GM12872 (cell line): Measurements from ENCODE around the gene ANKRD13D.

Experiments used
- TF ChIP-seq, protein P1 (sequence below): IDR thresholded peaks from 3 replicates; pipeline ENCODE4 v1.5.1; 2011; ENCODE audit warnings: low read depth, mild to moderate bottlenecking, low read length, moderate library complexity; ENCODE audit not compliant: insufficient read depth

ANKRD13D gene

DNA sequence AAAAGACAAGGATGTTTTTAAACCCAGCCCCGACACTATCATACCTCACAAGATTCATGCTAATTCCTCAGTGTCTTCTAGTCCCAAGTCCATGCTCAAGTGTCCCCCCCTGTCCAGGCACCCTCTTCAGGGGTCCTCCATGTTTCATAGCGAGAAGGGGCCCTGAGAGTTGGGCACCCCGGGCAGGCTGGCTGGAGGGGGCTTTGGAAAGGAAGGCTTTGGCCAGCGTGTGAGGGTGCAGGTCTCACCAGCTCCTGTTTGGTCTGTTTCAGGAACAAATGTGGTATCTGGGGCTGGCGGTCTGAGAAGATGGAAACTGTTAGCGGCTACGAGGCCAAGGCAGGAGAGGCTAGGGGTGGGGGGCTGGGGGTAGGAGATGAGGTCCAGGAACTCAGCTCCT is 9.7 kb downstream of the ANKRD13D start:
- TF ChIP-seq, protein P1, sequence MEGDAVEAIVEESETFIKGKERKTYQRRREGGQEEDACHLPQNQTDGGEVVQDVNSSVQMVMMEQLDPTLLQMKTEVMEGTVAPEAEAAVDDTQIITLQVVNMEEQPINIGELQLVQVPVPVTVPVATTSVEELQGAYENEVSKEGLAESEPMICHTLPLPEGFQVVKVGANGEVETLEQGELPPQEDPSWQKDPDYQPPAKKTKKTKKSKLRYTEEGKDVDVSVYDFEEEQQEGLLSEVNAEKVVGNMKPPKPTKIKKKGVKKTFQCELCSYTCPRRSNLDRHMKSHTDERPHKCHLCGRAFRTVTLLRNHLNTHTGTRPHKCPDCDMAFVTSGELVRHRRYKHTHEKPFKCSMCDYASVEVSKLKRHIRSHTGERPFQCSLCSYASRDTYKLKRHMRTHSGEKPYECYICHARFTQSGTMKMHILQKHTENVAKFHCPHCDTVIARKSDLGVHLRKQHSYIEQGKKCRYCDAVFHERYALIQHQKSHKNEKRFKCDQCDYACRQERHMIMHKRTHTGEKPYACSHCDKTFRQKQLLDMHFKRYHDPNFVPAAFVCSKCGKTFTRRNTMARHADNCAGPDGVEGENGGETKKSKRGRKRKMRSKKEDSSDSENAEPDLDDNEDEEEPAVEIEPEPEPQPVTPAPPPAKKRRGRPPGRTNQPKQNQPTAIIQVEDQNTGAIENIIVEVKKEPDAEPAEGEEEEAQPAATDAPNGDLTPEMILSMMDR, result no peak

DNA sequence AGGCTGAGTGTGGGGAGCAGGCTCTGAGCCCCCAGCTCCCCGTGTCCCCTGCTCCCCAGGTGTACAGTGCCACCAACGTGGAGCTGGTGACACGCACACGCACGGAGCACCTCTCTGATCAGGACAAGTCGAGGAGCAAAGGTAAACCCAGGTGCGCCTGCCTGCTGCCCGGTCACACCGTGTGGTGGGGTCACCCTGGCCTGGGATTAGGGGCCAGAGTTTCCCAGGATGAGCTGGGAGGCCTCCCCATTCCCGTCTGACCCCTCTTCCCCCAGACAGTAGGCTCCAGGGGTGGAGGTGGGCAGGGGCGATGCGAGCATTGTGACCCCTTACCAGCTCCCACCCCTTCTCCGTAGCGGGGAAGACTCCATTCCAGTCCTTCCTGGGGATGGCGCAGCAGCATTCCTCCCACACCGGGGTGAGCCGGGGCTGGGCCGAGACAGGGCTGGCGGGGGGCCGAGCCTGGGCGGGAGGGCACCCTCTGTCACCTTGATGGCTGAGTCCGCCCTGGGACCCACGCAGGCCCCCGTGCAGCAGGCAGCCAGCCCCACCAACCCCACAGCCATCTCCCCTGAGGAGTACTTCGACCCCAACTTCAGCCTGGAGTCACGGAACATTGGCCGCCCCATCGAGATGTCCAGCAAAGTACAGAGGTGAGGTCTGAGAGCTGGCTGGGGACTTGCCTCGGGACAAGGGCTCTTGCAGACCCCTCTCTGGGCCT is 10.5 kb downstream of the ANKRD13D start:
- TF ChIP-seq, protein P1, result no peak

DNA sequence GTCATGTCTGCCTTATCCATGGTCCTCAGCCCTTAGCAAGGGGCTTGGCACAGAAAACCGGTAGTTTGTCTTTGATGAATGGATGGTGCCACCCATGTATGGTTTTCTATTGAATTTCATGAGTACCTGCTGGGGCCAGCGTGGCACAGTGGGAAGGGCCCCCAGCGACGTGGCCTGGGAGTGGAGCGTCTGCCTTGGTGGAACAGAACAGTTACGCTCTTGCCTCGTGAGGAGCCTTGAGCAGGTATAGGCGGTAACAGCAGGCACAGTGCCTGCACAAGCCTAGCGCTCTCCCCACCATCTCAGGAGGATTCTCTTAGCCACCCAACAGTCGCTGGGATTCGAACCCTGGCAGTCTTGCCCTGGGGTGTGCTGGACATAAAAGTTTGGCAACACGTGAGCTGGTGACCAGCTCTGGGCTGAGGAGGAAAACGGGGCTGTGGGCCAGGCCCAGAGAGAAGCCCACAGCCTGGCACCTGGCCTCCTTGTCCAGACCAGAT is 11.2 kb downstream of the ANKRD13D start:
- TF ChIP-seq, protein P1, result no peak

DNA sequence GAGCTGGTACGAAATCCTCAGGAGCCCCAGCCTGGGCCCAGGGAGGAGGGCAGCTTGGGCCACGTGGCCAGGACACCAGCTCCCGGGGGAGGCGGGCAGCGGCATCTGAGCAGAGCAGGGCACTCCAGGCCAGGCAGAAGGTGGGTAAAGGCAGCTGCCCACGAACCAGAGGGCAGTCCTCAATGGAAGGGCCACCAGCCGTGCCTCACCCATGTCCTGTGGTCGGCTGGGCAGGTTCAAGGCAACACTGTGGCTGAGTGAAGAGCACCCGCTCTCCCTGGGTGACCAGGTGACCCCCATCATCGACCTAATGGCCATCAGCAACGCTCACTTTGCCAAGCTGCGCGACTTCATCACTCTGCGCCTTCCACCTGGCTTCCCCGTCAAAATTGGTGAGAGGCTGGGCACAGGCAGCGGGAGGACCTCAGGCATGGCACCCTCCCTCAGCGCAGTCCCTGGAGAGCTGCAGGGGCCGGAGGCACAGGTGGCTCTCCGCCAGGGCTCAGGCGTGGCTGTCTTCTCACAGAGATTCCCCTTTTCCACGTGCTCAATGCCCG is 11.7 kb downstream of the ANKRD13D start:
- TF ChIP-seq, protein P1, result no peak

DNA sequence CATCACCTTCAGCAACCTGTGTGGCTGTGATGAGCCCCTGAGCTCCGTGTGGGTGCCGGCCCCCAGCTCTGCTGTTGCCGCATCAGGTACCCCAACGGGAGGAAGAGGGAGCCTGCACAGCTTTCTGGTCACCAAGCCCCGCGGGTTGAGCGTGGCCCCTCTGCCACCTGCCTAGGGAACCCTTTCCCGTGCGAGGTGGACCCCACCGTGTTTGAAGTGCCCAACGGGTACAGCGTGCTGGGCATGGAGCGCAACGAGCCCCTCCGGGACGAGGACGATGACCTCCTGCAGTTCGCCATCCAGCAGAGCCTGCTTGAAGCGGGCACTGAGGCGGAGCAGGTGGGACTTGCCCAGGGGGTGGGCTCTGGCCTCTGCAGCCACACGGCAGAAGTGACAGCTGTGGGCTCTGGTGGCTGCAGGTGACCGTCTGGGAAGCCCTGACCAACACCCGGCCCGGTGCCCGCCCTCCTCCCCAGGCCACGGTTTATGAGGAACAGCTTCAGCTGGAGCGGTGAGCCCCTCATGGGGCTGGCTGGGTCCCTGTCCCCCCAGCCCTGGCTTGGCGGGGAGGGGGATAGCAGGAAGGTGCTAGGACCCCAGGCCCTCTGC is 12.3 kb downstream of the ANKRD13D start:
- TF ChIP-seq, protein P1, result no peak

DNA sequence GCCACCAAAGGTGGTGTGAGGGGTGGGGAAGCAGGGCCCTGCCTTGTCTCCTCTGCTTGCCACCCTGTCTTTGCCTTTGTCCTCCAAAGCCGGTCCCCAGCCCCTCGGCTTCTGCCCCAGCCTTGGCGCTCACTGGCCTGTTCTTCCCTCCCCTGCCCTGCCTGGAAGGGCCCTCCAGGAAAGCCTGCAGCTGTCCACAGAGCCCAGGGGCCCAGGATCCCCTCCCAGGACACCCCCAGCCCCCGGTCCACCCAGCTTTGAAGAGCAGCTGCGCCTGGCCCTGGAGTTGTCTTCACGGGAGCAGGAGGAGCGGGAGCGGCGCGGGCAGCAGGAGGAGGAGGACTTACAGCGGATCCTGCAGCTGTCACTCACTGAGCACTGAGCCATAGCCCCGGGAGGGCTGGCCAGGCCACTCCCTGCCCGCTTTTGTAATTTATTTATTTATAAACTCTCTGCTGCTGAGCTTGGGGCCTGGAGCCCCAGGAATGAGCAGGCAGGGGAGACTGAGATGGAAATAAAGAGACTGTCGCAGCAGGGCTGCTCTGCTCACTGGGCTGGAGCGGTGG is 12.9 kb downstream of the ANKRD13D start:
- TF ChIP-seq, protein P1, result no peak

DNA sequence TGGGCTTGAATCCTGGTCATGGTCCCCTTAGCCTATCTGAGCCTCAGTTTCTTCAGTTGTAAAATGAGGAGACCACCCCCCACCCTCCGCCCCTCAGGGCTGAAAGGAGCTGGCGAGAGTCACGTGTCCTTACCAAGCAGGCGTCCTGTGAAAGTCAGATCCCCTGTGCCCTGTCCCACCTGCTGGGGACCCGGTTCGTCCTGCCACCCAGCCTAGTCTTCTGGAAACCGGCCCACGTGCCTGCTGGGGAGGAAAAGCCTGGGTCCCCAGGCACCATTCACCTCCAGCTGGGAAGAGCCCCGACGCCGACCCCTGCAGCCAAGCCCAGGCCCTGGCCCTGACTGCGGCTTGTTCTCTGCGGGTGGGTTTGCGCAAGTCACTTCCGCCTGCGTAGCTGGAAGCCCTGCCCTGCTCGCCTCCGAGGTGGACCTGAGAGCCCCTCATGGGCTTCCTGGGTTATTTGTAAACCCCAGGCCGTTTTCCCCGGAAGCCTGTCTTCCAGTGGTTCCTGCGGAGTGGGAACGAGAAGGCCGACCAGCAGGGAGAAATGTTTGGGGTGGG is 13.5 kb downstream of the ANKRD13D start:
- TF ChIP-seq, protein P1, result no peak
